SK-N-SH treated with all-trans-retinoic acid at 6 μM for 48 hours (cell line): ENCODE results near the gene TUT1.

ENCODE experiments used
- ATAC-seq: fragments of 200-7000 bp; cut with Tn5 transposase; 3 replicates; pipeline ENCODE4 v1.9.1; 2020; ENCODE audit warnings: mild to moderate bottlenecking, moderate library complexity
- ARNTL ChIP-seq: fragments of 450-650 bp; formaldehyde crosslinking; IDR thresholded peaks from 2 replicates; pipeline ENCODE4 v1.5.0; 2020; ENCODE audit warnings: low read depth, mild to moderate bottlenecking, moderate library complexity, borderline replicate concordance
- BACH2 ChIP-seq: fragments of 250-450 bp; sonication (Bioruptor Pico); IDR thresholded peaks from 2 replicates; pipeline ENCODE4 v1.9.0; 2021; ENCODE audit warnings: mild to moderate bottlenecking, borderline replicate concordance
- CREB5 ChIP-seq: fragments of 250-450 bp; sonication (Bioruptor Pico); IDR thresholded peaks from 2 replicates; pipeline ENCODE4 v1.5.1; 2020; ENCODE audit warnings: low read depth, mild to moderate bottlenecking, moderate library complexity
- CSDC2 ChIP-seq: fragments of 250-450 bp; sonication (Bioruptor Pico); IDR thresholded peaks from 2 replicates; pipeline ENCODE4 v1.5.0; 2020; ENCODE audit warnings: mild to moderate bottlenecking, moderate library complexity
- CSRNP3 ChIP-seq: fragments of 250-450 bp; sonication (Bioruptor Pico); IDR thresholded peaks from 2 replicates; pipeline ENCODE4 v1.5.1; 2021; ENCODE audit warnings: mild to moderate bottlenecking, moderate library complexity
- ESRRG ChIP-seq: fragments of 250-450 bp; sonication (Bioruptor Pico); IDR thresholded peaks from 2 replicates; pipeline ENCODE4 v1.6.1; 2021; ENCODE audit warnings: mild to moderate bottlenecking
- GLIS3 ChIP-seq: fragments of 250-450 bp; sonication (Bioruptor Pico); IDR thresholded peaks from 2 replicates; pipeline ENCODE4 v1.5.0; 2020; ENCODE audit warnings: mild to moderate bottlenecking, moderate library complexity
- ISL1 ChIP-seq: fragments of 250-450 bp; sonication (Bioruptor Pico); IDR thresholded peaks from 2 replicates; pipeline ENCODE4 v2.1.2; 2022; ENCODE audit warnings: mild to moderate bottlenecking, moderate library complexity
- OSR1 ChIP-seq: fragments of 250-450 bp; sonication (Bioruptor Pico); IDR thresholded peaks from 2 replicates; pipeline ENCODE4 v1.8.0; 2022; ENCODE audit warnings: moderate library complexity, mild to moderate bottlenecking, inconsistent platforms
- PATZ1 ChIP-seq: fragments of 250-450 bp; sonication (Bioruptor Pico); IDR thresholded peaks from 2 replicates; pipeline ENCODE4 v1.8.0; 2020; ENCODE audit warnings: mild to moderate bottlenecking, moderate library complexity, borderline replicate concordance
- POU6F1 ChIP-seq: fragments of 250-450 bp; sonication (Bioruptor Pico); IDR thresholded peaks from 2 replicates; pipeline ENCODE4 v1.8.0; 2021; ENCODE audit warnings: low read depth, mild to moderate bottlenecking, moderate library complexity, borderline replicate concordance
- PPARA ChIP-seq: fragments of 250-450 bp; sonication (Bioruptor Pico); IDR thresholded peaks from 2 replicates; pipeline ENCODE4 v1.5.0; 2020; ENCODE audit warnings: mild to moderate bottlenecking, borderline replicate concordance
- RARB ChIP-seq: fragments of 250-450 bp; sonication (Bioruptor Pico); IDR thresholded peaks from 2 replicates; pipeline ENCODE4 v1.8.0; 2021; ENCODE audit warnings: mild to moderate bottlenecking, moderate library complexity
- SNAI2 ChIP-seq: fragments of 250-450 bp; sonication (Bioruptor Pico); IDR thresholded peaks from 2 replicates; pipeline ENCODE4 v1.5.0; 2020; ENCODE audit warnings: mild to moderate bottlenecking, moderate library complexity
- TCF4 ChIP-seq: fragments of 250-450 bp; sonication (Bioruptor Pico); IDR thresholded peaks from 2 replicates; pipeline ENCODE4 v1.8.0; 2021; ENCODE audit warnings: mild to moderate bottlenecking, moderate library complexity, borderline replicate concordance
- TOX ChIP-seq: fragments of 250-450 bp; sonication (Bioruptor Pico); IDR thresholded peaks from 2 replicates; pipeline ENCODE4 v1.8.0; 2021; ENCODE audit warnings: mild to moderate bottlenecking, moderate library complexity, borderline replicate concordance
- TSHZ2 ChIP-seq: fragments of 250-450 bp; sonication (Bioruptor Pico); IDR thresholded peaks from 2 replicates; pipeline ENCODE4 v1.5.0; 2020; ENCODE audit warnings: mild to moderate bottlenecking, moderate library complexity
- ZC3H10 ChIP-seq: fragments of 250-450 bp; sonication (Bioruptor Pico); IDR thresholded peaks from 2 replicates; pipeline ENCODE4 v1.5.1; 2021; ENCODE audit warnings: mild to moderate bottlenecking, moderate library complexity
- ZFP3 ChIP-seq: fragments of 250-450 bp; sonication (Bioruptor Pico); IDR thresholded peaks from 2 replicates; pipeline ENCODE4 v1.5.0; 2020; ENCODE audit warnings: mild to moderate bottlenecking, moderate library complexity
- ZFP30 ChIP-seq: fragments of 450-650 bp; formaldehyde crosslinking; IDR thresholded peaks from 2 replicates; pipeline ENCODE4 v1.5.0; 2022; ENCODE audit warnings: mild to moderate bottlenecking, moderate library complexity
- ZNF565 ChIP-seq: fragments of 450-650 bp; formaldehyde crosslinking; conservative IDR thresholded peaks from 2 replicates; pipeline ENCODE4 v1.5.0; 2020; ENCODE audit warnings: low read depth, mild to moderate bottlenecking, moderate library complexity
- ZNF70 ChIP-seq: fragments of 450-650 bp; formaldehyde crosslinking; IDR thresholded peaks from 2 replicates; pipeline ENCODE4 v1.5.0; 2020; ENCODE audit warnings: mild to moderate bottlenecking, moderate library complexity
- ZNF8 ChIP-seq: fragments of 450-650 bp; formaldehyde crosslinking; IDR thresholded peaks from 2 replicates; pipeline ENCODE4 v1.5.0; 2020; ENCODE audit warnings: mild to moderate bottlenecking, moderate library complexity

TUT1 gene

GRCh38 chr11:62546929-62547625, 44.2 kb downstream of the TUT1 start:
- ATAC-seq: peak; percentile 21
- TF ChIP-seq OSR1 (CRISPR knock-in tag) (no peak), RARB (no peak), SNAI2 (no peak), BACH2 (no peak), CSDC2 (CRISPR knock-in tag) (no peak), ZFP30 (CRISPR knock-in tag) (no peak), PPARA (CRISPR knock-in tag) (no peak), TSHZ2 (CRISPR knock-in tag) (no peak), ZFP3 (CRISPR knock-in tag) (no peak), POU6F1 (CRISPR knock-in tag) (no peak), CREB5 (CRISPR knock-in tag) (no peak), ZC3H10 (CRISPR knock-in tag) (no peak)
- TF ChIP-seq, all 23 proteins: peak for 0

GRCh38 chr11:62546244-62546928, 44.9 kb downstream of the TUT1 start, which contains the start of gene AHNAK:
AHNAK (minus strand) TSS chr11:62546806; CDS start chr11:62536098, 10,708 bp downstream.
- ATAC-seq: peak; percentile 65
- TF ChIP-seq CSDC2 (CRISPR knock-in tag) (no peak), RARB (no peak), ISL1 (CRISPR knock-in tag) (no peak), ZFP30 (CRISPR knock-in tag) (no peak), ZNF565 (CRISPR knock-in tag) (no peak), ZFP3 (CRISPR knock-in tag) (no peak), CSRNP3 (CRISPR knock-in tag) (no peak), ZC3H10 (CRISPR knock-in tag) (no peak), PATZ1 (no peak), ZNF8 (CRISPR knock-in tag) (no peak), GLIS3 (CRISPR knock-in tag) (no peak), ESRRG (CRISPR knock-in tag) (no peak), TCF4 (no peak), SNAI2 (no peak), TOX (CRISPR knock-in tag) (no peak), CREB5 (CRISPR knock-in tag) (no peak), TSHZ2 (CRISPR knock-in tag) (no peak), ZNF70 (CRISPR knock-in tag) (no peak), ARNTL (no peak)
